ENCODE data around the gene CLPSL1. TPM values are rescaled to one million over a fixed set of nuclear protein-coding genes. Genes with fewer than 3 reads are reported as not detected.

CLPSL1 gene
- total and polyA plus RNA-seq, 2 experiments from 2014 or later = not detected

- TF ChIP-seq ZNF462 (CRISPR knock-in tag; IDR thresholded peaks at IDR 0.05) = no peak
- no peak for TF ChIP-seq ZNF331 (CRISPR knock-in tag; IDR thresholded peaks at IDR 0.05; ENCODE audit: low read depth)
- no peak for TF ChIP-seq CREB1 (CRISPR knock-in tag; IDR thresholded peaks at IDR 0.05; ENCODE audit: low read depth)
- no peak for TF ChIP-seq POLR2AphosphoS5 (IDR thresholded peaks at IDR 0.05; ENCODE audit: low read depth)
- no peak for TF ChIP-seq ZNF114 (CRISPR knock-in tag; IDR thresholded peaks at IDR 0.05)
These were observed 29.0 kb downstream of the CLPSL1 start (continued) for GRCh38 chr6:35809809-35810208.

DNA sequence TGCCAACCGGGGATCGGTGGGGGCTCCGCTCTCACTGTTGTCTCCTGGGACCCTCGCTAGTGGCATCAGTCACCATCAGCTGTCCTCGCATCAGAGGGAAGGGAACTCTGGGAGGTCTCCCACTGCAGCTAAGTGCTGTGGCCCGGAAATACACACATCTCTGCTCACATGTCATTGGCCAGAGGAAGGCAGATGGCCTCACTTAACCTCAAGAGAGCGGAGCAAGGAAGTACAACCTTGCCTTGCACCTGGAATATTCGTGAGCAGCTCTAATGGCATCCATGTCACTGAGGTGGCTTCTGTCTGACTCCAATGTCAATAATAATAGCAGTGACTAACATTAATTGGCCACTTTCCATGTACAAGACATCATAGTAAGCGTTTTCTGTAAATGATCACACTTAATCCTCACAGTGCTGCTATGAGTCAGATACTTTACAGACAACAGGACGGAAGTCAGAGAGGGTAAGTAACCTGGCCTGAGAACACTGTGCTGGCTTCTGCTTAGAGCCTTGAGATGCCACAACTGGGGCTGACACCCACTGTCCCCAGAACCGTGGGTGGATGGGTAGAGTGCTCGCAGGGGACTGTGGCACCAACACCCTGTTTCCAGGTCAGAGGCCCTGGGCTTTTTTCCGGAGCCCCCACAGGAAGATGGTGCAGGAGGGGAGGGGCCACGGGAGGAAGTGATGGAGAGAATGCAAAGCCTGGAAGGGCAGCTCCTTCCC, 30.3 kb downstream of the CLPSL1 start:
- H3K4me2 ChIP-seq = no peak overlapping the region
- TF ChIP-seq ZNF114 (CRISPR knock-in tag; IDR thresholded peaks at IDR 0.05) (no peak), STAT1 (IDR thresholded peaks at IDR 0.05; ENCODE audit: unreplicated experiment) (no peak), CTCF (conservative IDR thresholded peaks at IDR 0.05; ENCODE audit: low read depth in 2 of 2) (no peak), ZNF331 (CRISPR knock-in tag; IDR thresholded peaks at IDR 0.05; ENCODE audit: low read depth) (no peak), EZH2phosphoT487 (IDR thresholded peaks at IDR 0.05; ENCODE audit: unreplicated experiment) (no peak), CREB1 (CRISPR knock-in tag; IDR thresholded peaks at IDR 0.05; ENCODE audit: low read depth) (no peak), POLR2AphosphoS5 (IDR thresholded peaks at IDR 0.05; ENCODE audit: low read depth) (no peak), JUNB (IDR thresholded peaks at IDR 0.05; ENCODE audit: unreplicated experiment) (no peak), NANOG (IDR thresholded peaks at IDR 0.05; ENCODE audit: borderline replicate concordance) (no peak), EZH2 (IDR thresholded peaks at IDR 0.05; ENCODE audit: low read depth, unreplicated experiment) (no peak)

More for the DNA sequence above, 30.3 kb downstream of the CLPSL1 start:
- H4K20me1 ChIP-seq (replicated peaks; ENCODE audit: insufficient read depth) = no peaks in the 10 kb centered on the region
- Mint-ChIP-seq H3K9me3 (no peaks in the 10 kb centered on the region; the same call in 2 of the 3 replicates), H3K4me3 (no peak overlapping the region), H3K4me1 (peaks cover 7% of the 10 kb centered on the region), H3K36me3 (ENCODE audit: low read depth) (no peaks in the 10 kb centered on the region), H3K27me3 (ENCODE audit: insufficient read depth, low read depth, poor library complexity) (peaks cover 5% of the 10 kb centered on the region), H3K27ac (no peak overlapping the region)
- no peak for ATAC-seq
- H3K27ac ChIP-seq (ENCODE audit: low read depth) = no peak overlapping the region
- H3K4me3 ChIP-seq = no peak overlapping the region
- no peak overlapping the region for H2AFZ ChIP-seq
- H3K27me3 ChIP-seq (ENCODE audit: insufficient read depth) = no peaks in the 10 kb centered on the region
- no peaks in the 10 kb centered on the region for H3K79me2 ChIP-seq (replicated peaks; ENCODE audit: insufficient read depth)
- H3F3A ChIP-seq (replicated peaks; ENCODE audit: low read depth) = no peaks in the 10 kb centered on the region
- peaks cover 5% of the 10 kb centered on the region; the same call in 1 of the 2 replicates for H3K4me1 ChIP-seq (ENCODE audit: insufficient read depth)
- no peaks in the 10 kb centered on the region for H3K36me3 ChIP-seq (ENCODE audit: insufficient read depth)
- no peaks in the 10 kb centered on the region for H3K9me2 ChIP-seq (ENCODE audit: insufficient read depth)
- no peak for DNase-seq (ENCODE audit: low spot score)

All from GM23338 (cell line).